Gastroesophageal sphincter (tissue), 3 donors: ENCODE measurements around the gene RFLNA.

Experiments used
- EP300 ChIP-seq: sonication (generic); formaldehyde crosslinking; IDR thresholded peaks from one replicate; pipeline ENCODE4 v1.6.1; 2017; ENCODE audit warnings: antibody characterized with exemption, mild to moderate bottlenecking
- POLR2A ChIP-seq, 2 donors: fragments of 450-650 bp; IDR thresholded peaks; one replicate each; pipeline ENCODE4 v1.6.1; 2017; ENCODE audit warnings: antibody characterized with exemption in 2 of 2, mild to moderate bottlenecking in 2 of 2, moderate library complexity in 1 of 2
- POLR2AphosphoS5 ChIP-seq: sonication (generic); formaldehyde crosslinking; IDR thresholded peaks from one replicate; pipeline ENCODE4 v1.6.1; 2017; ENCODE audit warnings: antibody characterized with exemption
- TF ChIP-seq, protein P1 (sequence below), 4 experiments: fragments of 200-600 bp in 2 of 4; fragments of 450-650 bp in 2 of 4; sonication (generic) in 1 of 4; IDR thresholded peaks; one replicate each; pipeline ENCODE4 v1.5.1; 2017 to 2019; ENCODE audit warnings: antibody characterized with exemption in 4 of 4, mild to moderate bottlenecking in 2 of 4, moderate library complexity in 2 of 4

DNA sequence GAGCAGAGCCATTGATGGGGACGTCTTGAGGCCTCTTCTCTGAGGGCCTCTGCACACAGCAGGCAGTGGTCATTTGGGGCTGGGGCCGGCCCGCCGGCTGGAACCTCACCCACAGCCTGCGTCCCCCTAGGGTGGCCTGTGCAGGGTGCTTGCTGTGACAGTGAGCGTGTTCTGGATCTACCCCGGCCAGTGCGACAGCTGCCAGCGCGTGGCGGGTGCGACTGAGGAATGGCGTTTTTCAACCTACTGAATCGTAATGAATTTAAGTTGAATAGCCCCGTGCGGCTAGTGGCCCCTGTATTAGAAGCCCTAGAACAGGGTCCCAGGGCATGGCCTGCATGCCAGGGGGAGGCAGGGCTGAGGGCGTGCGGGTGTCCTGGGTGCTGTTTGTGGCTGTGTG lies 13.8 kb downstream of the RFLNA start:
- TF ChIP-seq POLR2A (IDR thresholded peaks at IDR 0.05) (no peak), POLR2AphosphoS5 (no peak), EP300 (no peak)
- TF ChIP-seq, protein P1, sequence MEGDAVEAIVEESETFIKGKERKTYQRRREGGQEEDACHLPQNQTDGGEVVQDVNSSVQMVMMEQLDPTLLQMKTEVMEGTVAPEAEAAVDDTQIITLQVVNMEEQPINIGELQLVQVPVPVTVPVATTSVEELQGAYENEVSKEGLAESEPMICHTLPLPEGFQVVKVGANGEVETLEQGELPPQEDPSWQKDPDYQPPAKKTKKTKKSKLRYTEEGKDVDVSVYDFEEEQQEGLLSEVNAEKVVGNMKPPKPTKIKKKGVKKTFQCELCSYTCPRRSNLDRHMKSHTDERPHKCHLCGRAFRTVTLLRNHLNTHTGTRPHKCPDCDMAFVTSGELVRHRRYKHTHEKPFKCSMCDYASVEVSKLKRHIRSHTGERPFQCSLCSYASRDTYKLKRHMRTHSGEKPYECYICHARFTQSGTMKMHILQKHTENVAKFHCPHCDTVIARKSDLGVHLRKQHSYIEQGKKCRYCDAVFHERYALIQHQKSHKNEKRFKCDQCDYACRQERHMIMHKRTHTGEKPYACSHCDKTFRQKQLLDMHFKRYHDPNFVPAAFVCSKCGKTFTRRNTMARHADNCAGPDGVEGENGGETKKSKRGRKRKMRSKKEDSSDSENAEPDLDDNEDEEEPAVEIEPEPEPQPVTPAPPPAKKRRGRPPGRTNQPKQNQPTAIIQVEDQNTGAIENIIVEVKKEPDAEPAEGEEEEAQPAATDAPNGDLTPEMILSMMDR (IDR thresholded peaks at IDR 0.05), result no peak
